Skin epidermis (tissue), 12 donors: Measurements from ENCODE around the gene KLRC2.
"Not testable (repeated sequence)": the region's sequence is repeated elsewhere in the genome, so short reads cannot be mapped to it uniquely, and the experiment has no call there.

ENCODE experiments used
- H3K27ac ChIP-seq, 21 experiments: fragments of 200-600 bp; sonication (generic) in 11 of 21; one replicate each; pipeline ENCODE4 v1.5.0; 2020; ENCODE audit warnings: mild to moderate bottlenecking in 3 of 21, inconsistent platforms in 2 of 21, moderate library complexity in 2 of 21
- H3K4me3 ChIP-seq, 7 experiments: fragments of 200-600 bp; sonication (generic) in 2 of 7; one replicate each; pipeline ENCODE4 v1.5.0; 2020; ENCODE audit warnings: inconsistent platforms in 2 of 7, mild to moderate bottlenecking in 2 of 7, moderate library complexity in 1 of 7

KLRC2 gene

GRCh38 chr12:10408842-10409241 is 27.0 kb downstream of the KLRC2 start:
- Histone ChIP-seq H3K27ac (peak overlapping the region in 1 of 21 experiments; percentile 69), H3K4me3 (no peak overlapping the region)

- Histone ChIP-seq H3K27ac (peak overlapping the region in 4 of 21 experiments; percentile 7 to 69 (median 16)), H3K4me3 (no peak overlapping the region)
These were observed 29.1 kb downstream of the KLRC2 start for GRCh38 chr12:10406725-10407124.

- peak overlapping the region in 1 of 21 experiments; percentile 69 for H3K27ac ChIP-seq
- H3K4me3 ChIP-seq, result no peak overlapping the region
These were observed 30.5 kb downstream of the KLRC2 start for GRCh38 chr12:10405294-10405693.

- Histone ChIP-seq H3K27ac (no peak overlapping the region), H3K4me3 (no peak overlapping the region)
These were observed 31.0 kb downstream of the KLRC2 start for GRCh38 chr12:10404798-10405197.

DNA sequence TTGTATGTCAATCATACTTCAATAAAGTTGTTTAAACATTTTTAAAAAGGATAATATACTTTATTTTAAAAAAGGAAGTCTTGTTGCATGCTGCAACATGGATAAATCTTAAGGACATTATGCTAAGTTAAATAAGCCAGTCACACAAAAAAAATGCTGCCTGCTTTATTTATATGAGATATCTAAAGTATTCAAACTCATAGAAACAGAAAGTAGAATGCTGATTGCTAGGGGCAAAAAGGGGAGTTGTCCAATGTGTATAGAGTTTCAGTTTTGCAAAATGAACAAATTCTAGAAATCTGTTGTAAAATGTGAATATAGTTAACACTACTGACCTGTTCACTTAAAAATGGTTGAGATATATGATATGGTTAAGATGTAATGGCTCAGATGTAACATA is 35.0 kb downstream of the KLRC2 start:
- Histone ChIP-seq H3K27ac (peak overlapping the region in 1 of 21 experiments; percentile 1), H3K4me3 (no peak overlapping the region)

- Histone ChIP-seq H3K4me3 (no peak overlapping the region), H3K27ac (peak overlapping the region in 1 of 21 experiments; percentile 83)
These were observed 37.6 kb downstream of the KLRC2 start for GRCh38 chr12:10398168-10398567.

DNA sequence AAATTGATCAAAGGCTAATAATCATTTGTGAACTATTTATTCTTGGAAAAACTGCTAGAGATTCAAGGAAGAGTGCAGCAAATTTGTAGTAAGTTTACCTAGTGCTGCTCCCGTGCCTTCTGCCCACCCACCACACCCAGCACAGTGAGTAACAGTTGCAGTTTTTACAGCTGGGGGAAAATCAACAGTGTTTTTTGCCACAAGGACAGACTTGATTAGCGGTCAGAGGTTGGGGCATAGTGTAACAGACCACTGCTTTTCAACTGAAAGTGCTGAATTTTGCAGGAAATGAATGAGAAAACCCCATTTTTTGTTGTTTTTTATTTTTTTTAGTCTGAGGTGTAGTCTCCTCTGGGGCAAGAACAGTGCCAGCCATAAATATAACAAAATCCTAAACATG is 38.5 kb downstream of the KLRC2 start:
- Histone ChIP-seq H3K27ac (peak overlapping the region in 2 of 21 experiments; percentile 8 to 83), H3K4me3 (no peak overlapping the region)

DNA sequence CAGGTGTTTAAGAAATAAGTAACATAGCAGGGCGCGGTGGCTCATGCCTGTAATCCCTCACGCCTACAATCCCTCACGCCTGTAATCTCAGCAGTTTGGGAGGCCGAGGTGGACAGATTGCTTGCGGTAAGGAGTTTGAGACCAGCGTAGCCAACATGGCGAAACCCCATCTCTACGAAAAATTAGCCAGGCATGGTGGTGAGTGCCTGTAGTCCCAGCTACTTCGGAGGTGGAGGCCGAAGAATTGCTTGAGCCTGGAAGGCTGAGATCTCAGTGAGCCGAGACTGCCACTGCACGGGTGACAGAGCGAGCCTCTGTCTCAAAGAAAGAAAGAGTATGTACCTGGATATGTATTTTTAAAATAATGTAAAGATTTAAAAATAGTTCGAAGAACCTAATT is 39.6 kb downstream of the KLRC2 start:
- H3K27ac ChIP-seq, result peak overlapping the region in 12 of 21 experiments; percentile 11 to 83 (median 62)
- not testable (repeated sequence) for H3K4me3 ChIP-seq

DNA sequence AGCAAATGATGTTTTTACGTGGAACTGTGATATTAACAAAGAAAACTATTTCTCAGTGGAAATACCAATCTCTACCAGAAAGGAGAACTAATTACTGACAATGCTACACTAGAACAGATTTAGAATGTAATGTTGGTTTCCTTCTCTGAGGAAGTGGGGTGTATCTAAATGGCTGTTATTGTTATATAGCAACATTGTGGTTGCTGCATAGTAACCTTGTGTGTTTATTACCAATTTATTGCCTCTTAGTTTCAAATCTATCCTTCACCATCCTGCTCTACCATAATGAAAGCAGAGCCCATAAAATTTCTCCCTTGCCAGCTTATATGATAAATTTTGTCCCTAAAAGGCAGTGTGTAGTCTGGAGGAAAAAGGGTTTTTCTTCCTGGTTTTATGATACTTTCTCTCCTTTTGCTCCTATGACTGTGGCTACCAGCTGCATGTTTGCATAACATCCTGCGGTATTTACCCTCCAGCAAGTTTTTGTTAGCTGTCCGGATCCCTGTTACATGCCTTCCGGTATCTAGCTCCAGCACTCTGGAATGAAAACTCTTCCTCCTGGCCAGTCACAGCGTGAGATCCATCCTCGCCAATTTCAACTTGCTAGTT is 40.3 kb downstream of the KLRC2 start:
- H3K27ac ChIP-seq, result peak overlapping the region in 17 of 21 experiments; percentile 11 to 83 (median 62)
- no peak overlapping the region for H3K4me3 ChIP-seq

- H3K27ac ChIP-seq, result peak overlapping the region in 13 of 21 experiments; percentile 14 to 83 (median 62)
- H3K4me3 ChIP-seq, result not testable (repeated sequence)
These were observed 41.2 kb downstream of the KLRC2 start for GRCh38 chr12:10394531-10395152.

DNA sequence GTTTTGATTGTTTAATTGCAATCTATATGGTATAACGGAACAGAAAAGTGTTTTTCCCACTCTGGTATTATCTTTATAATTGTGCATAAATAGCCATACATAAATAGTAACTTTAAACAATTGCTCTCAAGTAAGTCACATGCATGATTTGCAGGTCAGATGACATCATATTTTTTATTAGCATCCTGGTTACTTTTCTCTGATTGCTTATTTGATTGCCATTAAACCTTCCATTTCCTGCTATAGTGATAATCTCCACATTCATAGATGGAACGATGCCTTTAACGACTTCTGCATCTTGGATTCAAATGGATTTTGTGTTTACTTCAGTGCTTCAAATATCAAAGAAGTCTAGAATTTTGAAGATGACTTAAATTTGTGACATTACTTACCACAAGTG is 42.5 kb downstream of the KLRC2 start:
- Histone ChIP-seq H3K27ac (peak overlapping the region in 1 of 21 experiments; percentile 83), H3K4me3 (no peak overlapping the region)

- Histone ChIP-seq H3K27ac (peak overlapping the region in 7 of 21 experiments; percentile 4 to 83 (median 24)), H3K4me3 (no peak overlapping the region)
These were observed 43.3 kb downstream of the KLRC2 start for GRCh38 chr12:10392394-10392930.

DNA sequence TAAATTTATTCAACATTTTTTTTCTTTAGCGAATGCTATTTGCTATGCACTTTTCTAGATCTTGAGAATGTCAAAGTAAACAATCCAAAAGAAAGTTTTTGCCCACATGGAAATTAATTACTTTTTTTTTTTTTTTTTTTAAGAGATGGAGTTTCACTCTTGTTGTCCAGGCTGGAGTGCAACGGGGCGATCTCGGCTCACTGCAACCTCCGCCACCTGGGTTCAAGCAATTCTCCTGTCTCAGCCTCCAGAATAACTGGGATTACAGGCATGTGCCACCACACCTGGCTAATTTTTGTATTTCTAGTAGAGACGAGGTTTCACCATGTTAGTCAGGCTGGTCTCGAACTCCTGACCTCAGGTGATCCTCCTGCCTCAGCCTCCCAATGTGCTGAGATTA is 44.8 kb downstream of the KLRC2 start:
- H3K4me3 ChIP-seq, result not testable (repeated sequence)
- peak overlapping the region in 2 of 21 experiments; percentile 59 to 83 for H3K27ac ChIP-seq

- H3K27ac ChIP-seq, result peak within 1 kb of the TSS in 6 of 21 experiments; percentile 4 to 80 (median 48)
- peak within 1 kb of the TSS in 2 of 7 experiments; percentile 3 to 5 for H3K4me3 ChIP-seq
These were observed 45.9 kb downstream of the KLRC2 start, which contains the start of gene KLRK1 for GRCh38 chr12:10389904-10390303. Gene KLRK1 (minus strand): TSS chr12:10390041. CDS start chr12:10388810, 1,231 bp downstream.

GRCh38 chr12:10388624-10389413 is 47.0 kb downstream of the KLRC2 start:
- H3K4me3 ChIP-seq, result peak overlapping the region in 2 of 7 experiments; percentile 3 to 5

GRCh38 chr12:10387498-10387897 is 48.3 kb downstream of the KLRC2 start:
- peak overlapping the region in 1 of 7 experiments; percentile 2 for H3K4me3 ChIP-seq
- H3K27ac ChIP-seq, result peak overlapping the region in 6 of 21 experiments; percentile 23 to 80 (median 54)

More at GRCh38 chr12:10388624-10389413, 47.0 kb downstream of the KLRC2 start:
- H3K27ac ChIP-seq, result peak overlapping the region in 7 of 21 experiments; percentile 4 to 80 (median 44)

DNA sequence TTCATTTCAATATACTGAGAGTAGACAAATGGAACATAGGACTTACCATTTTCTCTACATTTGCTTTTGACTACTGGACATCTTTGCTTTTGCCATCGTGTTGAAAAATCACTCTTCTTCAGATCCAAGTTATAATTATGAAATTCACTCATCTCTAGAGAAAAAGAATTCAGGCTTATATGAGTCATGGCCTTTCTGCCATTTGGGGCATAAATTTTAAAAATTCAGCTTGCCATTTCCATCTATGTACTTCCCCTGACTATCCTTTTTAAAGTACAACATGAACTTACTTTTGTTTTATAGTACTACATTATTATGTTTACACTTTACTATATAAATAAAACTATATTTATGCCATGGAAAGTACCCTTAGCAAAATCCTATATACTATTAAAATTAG is 49.0 kb downstream of the KLRC2 start:
- Histone ChIP-seq H3K27ac (peak overlapping the region in 4 of 21 experiments; percentile 23 to 80 (median 58)), H3K4me3 (peak overlapping the region in 1 of 7 experiments; percentile 2)

- peak overlapping the region in 1 of 21 experiments; percentile 80 for H3K27ac ChIP-seq
These were observed 50.6 kb downstream of the KLRC2 start for GRCh38 chr12:10385166-10385613.

DNA sequence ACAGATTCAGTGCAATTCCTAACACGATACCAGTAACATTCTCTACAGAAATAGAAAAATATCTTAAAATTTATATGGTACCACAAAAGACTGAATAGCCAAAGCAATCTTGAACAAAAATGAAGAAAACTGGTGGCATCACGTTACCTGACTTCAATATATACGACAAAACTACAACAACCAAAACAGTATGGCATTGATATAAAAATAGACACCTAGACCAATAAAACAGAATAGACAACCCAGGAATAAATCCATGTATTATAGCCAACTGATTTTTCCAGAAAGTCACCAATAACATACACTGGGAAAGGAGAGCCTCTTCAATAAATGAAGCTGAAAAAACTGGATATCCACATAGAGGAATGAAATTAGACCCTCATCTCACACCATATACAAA is 51.6 kb downstream of the KLRC2 start:
- H3K27ac ChIP-seq, result peak overlapping the region in 1 of 21 experiments; percentile 80
- H3K4me3 ChIP-seq, result no peak overlapping the region

More at GRCh38 chr12:10385166-10385613, 50.6 kb downstream of the KLRC2 start:
- no peak overlapping the region for H3K4me3 ChIP-seq
